Thyroid gland (tissue), 4 donors: ENCODE results near the gene UBE2V1.

ENCODE experiments used
- CTCF ChIP-seq, 6 experiments: fragments of 200-600 bp in 3 of 6; fragments of 450-650 bp in 3 of 6; sonication (generic) in 3 of 6; IDR thresholded peaks; one replicate each; pipeline ENCODE4 v1.5.1; 2016 to 2019; ENCODE audit warnings: antibody characterized with exemption in 6 of 6, mild to moderate bottlenecking in 2 of 6, inconsistent platforms in 1 of 6, moderate library complexity in 1 of 6
- POLR2A ChIP-seq, 2 donors: fragments of 450-650 bp; IDR thresholded peaks; one replicate each; pipeline ENCODE4 v1.6.1; 2017; ENCODE audit warnings: antibody characterized with exemption in 2 of 2, mild to moderate bottlenecking in 2 of 2, moderate library complexity in 1 of 2

GRCh38 chr20:50058662-50059402 is 54.1 kb downstream of the UBE2V1 start:
- TF ChIP-seq CTCF (IDR thresholded peaks at IDR 0.05) (no peak), POLR2A (IDR thresholded peaks at IDR 0.05) (no peak)
